Upper lobe of right lung (tissue), 1 donor: ENCODE results near the gene BMP4. TPM values are rescaled to one million over a fixed set of nuclear protein-coding genes. Genes with fewer than 3 reads are reported as not detected.
A peak's percentile ranks its signal among the peaks of the same experiment; 100 is the strongest.

Experiments
- ATAC-seq: fragments of 200-7000 bp; cut with Tn5 transposase; one replicate; pipeline ENCODE4 v1.9.1; 2020; ENCODE audit warnings: mild to moderate bottlenecking, moderate library complexity
- DNase-seq: peaks from one replicate; pipeline ENCODE4 v3.0.0-alpha.2; 2020
- H3K27ac ChIP-seq: fragments of 200-600 bp; one replicate; pipeline ENCODE4 v1.8.0; 2022
- H3K27me3 ChIP-seq: fragments of 200-600 bp; one replicate; pipeline ENCODE4 v1.8.0; 2022; ENCODE audit warnings: mild to moderate bottlenecking
- H3K36me3 ChIP-seq: fragments of 200-600 bp; one replicate; pipeline ENCODE4 v1.8.0; 2022
- H3K4me1 ChIP-seq: fragments of 200-600 bp; one replicate; pipeline ENCODE4 v1.8.0; 2022
- H3K4me3 ChIP-seq: fragments of 200-600 bp; one replicate; pipeline ENCODE4 v1.8.0; 2022; ENCODE audit warnings: mild to moderate bottlenecking
- H3K9me3 ChIP-seq: fragments of 200-600 bp; one replicate; pipeline ENCODE4 v1.8.0; 2022
- intact Hi-C: fragments of 100-400 bp; cut with DNase I; formaldehyde crosslinking; loops from one replicate; pipeline ENCODE4 v1.11.0; 2022
- total RNA-seq: library from RNA; stranded (reverse); fragmentation: NEBNext Ultra II Directional; extraction: Animal tissue kit (Norgen Biotek cat#: 25700); gene quantifications from one replicate; pipeline ENCODE4 v1.2.1, GENCODE V29; 2021
- TF ChIP-seq, protein P1 (sequence below): fragments of 200-600 bp; IDR thresholded peaks from one replicate; pipeline ENCODE4 v1.8.0; 2022; ENCODE audit warnings: antibody characterized with exemption
- donor health status: DM: no; HTN: yes; CAD: no; lungs with severe emphysema.

BMP4 gene
- total RNA-seq, 1 donor from 2014 or later: 12.3 TPM

DNA sequence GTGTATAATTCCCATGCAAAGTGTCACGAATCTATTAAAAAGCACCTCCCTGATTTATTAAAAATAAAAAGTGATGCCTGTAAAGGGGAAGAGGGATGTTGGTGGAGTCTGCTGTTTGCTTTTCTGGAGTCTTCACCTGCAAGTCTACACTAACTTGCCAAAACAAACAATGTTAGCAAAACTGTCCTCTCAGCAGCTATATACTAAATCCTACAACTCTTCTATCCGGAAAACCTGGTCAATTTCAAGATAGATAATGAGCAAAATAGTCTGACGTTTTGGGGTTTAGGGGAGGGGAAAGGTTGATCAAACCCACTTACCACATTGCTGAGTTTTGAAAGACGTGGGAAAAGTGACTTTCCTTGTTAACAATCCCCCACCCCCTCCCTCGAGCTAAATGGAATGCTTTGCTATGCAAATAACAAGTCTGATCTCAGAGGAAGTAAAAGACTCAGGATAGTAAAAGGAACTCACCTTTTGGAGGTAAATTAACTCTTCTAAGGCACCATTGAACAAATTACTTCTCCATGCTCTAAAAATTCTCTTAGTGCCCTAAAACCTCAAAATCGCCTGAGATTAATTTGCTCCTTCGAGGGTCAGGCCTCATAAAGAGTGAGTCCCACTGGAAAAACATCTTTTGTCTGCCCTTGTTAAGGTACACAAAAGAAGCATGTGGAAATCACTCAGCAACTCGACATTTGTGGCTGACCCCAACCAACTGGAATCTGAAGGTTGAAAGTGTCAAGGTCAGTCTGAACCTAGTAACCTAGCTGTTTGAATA is 13.5 kb downstream of the BMP4 start:
- TF ChIP-seq, protein P1, sequence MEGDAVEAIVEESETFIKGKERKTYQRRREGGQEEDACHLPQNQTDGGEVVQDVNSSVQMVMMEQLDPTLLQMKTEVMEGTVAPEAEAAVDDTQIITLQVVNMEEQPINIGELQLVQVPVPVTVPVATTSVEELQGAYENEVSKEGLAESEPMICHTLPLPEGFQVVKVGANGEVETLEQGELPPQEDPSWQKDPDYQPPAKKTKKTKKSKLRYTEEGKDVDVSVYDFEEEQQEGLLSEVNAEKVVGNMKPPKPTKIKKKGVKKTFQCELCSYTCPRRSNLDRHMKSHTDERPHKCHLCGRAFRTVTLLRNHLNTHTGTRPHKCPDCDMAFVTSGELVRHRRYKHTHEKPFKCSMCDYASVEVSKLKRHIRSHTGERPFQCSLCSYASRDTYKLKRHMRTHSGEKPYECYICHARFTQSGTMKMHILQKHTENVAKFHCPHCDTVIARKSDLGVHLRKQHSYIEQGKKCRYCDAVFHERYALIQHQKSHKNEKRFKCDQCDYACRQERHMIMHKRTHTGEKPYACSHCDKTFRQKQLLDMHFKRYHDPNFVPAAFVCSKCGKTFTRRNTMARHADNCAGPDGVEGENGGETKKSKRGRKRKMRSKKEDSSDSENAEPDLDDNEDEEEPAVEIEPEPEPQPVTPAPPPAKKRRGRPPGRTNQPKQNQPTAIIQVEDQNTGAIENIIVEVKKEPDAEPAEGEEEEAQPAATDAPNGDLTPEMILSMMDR: no peak
- no peak overlapping the region for H3K4me3 ChIP-seq
- intact Hi-C loops: no loop called here
- H3K36me3 ChIP-seq: no peaks in the 10 kb centered on the region
- ATAC-seq (no peak), DNase-seq (no peak)
- no peaks in the 10 kb centered on the region for H3K4me1 ChIP-seq
- H3K27ac ChIP-seq: no peak overlapping the region
- no peaks in the 10 kb centered on the region for H3K9me3 ChIP-seq
- H3K27me3 ChIP-seq: no peaks in the 10 kb centered on the region

DNA sequence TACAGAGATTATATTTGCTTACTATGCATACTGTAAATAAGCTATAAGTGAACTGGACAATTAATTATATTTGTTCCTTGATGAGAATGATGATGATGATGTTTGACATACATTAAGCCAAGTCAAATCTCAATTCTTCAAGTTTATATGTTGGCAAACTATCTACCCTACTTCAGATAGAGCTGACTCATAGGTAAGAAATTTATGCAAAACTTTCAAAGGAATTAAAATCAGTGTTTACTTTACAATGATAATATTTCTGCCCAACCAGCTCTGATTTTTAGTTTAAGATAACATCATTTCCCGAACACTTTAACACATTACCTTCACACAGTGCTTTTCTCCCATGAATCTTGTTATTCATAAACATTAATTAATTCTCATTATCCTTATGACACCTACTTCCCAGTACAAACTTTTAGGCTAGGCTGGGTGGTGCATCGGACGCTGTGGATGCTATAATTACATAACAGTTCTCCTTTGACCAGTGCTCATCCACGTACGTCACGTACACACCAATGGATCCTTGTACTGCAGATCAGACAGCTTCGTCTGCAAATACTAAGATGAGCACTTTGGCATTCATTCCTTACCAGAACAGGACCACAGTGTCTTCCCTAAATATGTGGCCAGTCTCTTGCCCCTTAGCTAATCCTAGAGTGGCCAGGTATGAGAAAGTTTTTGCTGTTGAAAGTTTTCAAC is 18.3 kb downstream of the BMP4 start:
- no peaks in the 10 kb centered on the region for H3K9me3 ChIP-seq
- DNase-seq (no peak), ATAC-seq (no peak)
- H3K4me3 ChIP-seq: no peak overlapping the region
- intact Hi-C loops: no loop called here
- TF ChIP-seq, protein P1: no peak
- no peaks in the 10 kb centered on the region for H3K36me3 ChIP-seq
- H3K27me3 ChIP-seq: no peaks in the 10 kb centered on the region
- H3K4me1 ChIP-seq: no peaks in the 10 kb centered on the region
- H3K27ac ChIP-seq: no peak overlapping the region

DNA sequence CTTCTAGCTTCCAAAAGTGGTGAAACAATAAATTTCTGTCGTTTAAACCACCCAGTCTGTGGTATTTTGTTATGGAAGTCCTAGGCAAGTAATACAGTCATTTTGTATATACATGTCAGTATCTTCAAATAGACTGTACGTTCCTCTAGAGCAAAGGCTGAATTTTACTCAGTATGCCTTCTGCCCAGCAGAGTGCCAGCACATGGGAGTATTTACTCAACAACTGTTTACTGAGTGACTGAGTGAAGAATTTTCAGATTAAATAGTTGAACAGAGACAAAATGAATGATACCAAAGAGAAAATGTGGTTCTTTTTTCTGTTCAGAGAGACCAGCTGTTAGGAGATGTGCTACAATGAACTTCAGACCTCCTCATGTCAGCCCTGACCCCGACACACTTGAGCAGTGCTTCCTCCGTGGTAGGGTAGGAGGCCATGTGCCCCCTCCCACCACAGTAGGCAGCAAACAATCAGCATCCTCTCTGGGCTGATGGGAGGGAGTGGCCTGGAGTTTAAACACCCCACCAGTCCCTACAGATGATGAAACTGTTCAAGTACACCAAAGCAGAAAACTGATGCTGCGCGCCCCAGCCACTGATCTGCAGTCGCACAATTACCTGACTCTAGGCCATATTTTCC is 21.7 kb downstream of the BMP4 start:
- H3K4me3 ChIP-seq: no peak overlapping the region
- no peaks in the 10 kb centered on the region for H3K27me3 ChIP-seq
- TF ChIP-seq, protein P1: no peak
- no peaks in the 10 kb centered on the region for H3K9me3 ChIP-seq
- no peak for ATAC-seq
- intact Hi-C loops: no loop called here
- no peaks in the 10 kb centered on the region for H3K36me3 ChIP-seq
- no peak for DNase-seq
- no peak overlapping the region for H3K27ac ChIP-seq
- H3K4me1 ChIP-seq: no peaks in the 10 kb centered on the region

DNA sequence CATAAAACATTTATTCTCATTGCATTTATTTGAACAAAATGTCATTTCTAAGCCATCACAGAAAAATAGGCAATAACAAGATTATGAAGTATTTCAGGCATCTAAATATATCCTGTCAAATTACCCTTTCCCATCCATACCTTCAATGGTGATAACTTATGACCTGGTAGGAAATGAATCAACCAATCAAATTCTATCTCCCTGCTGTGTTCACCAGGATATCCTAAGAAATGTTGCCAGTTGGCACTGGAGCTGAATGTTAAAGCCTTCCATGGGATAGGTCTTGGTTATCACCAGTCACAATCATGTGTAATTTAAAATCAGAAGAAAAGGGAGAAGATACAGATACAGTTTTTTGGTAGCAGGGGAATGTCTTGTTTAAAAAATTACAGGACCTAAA is 23.7 kb downstream of the BMP4 start:
- no peak overlapping the region for H3K4me3 ChIP-seq
- H3K27me3 ChIP-seq: no peaks in the 10 kb centered on the region
- no peaks in the 10 kb centered on the region for H3K9me3 ChIP-seq
- DNase-seq (no peak), ATAC-seq (no peak)
- TF ChIP-seq, protein P1: no peak
- H3K36me3 ChIP-seq: no peaks in the 10 kb centered on the region
- intact Hi-C loops: no loop called here
- H3K27ac ChIP-seq: no peak overlapping the region
- no peaks in the 10 kb centered on the region for H3K4me1 ChIP-seq

DNA sequence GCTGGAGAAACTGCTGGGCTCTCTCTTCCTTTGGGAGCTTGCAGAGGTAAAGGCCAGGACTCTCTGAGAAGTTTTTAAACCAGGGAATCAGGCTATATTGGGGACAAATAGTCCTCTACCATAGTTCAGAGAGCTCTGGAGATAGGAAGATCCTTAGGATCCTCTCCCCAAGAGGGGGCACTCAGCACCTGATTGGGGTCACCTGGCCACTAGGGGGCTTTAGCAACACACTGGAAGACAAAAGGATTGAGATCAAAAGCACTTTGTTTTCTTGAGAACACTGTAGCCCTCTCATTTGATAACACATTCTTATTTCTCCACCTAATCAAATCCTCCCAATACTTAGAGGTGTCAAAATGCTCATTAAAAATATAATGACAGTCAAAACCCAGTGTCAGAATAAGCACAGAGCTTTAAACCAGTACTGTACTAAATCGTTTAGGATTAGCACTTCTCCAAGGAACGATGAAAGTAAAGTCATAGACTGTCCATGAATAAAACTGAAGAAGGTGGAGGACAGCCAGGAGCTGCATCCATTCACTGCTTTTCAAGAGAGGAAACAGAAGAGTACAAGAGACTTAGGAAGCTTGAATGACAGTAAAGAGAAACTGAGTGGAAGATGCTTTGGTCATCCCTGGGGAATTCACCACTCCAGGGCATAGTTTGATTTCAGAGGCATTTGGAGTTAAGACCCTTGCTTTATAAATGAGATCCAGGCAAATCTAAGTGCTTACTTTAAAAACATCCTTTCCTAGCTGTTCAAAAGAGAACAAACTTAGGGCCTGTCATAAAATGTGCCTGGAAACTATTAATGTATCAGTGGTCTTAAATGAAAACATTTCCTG is 26.5 kb downstream of the BMP4 start:
- Histone ChIP-seq H3K4me1 (no peaks in the 10 kb centered on the region), H3K4me3 (no peak overlapping the region), H3K36me3 (no peaks in the 10 kb centered on the region), H3K27ac (no peak overlapping the region), H3K27me3 (no peaks in the 10 kb centered on the region), H3K9me3 (no peaks in the 10 kb centered on the region)
- TF ChIP-seq, protein P1: peak; percentile 43
- DNase-seq (no peak), ATAC-seq (peak; percentile 62)
- intact Hi-C loops: no loop called here
